ENCODE data around the gene LARP4. TPM values are rescaled to one million over a fixed set of nuclear protein-coding genes. Genes with fewer than 3 reads are reported as not detected.
"Not testable (repeated sequence)": the region's sequence is repeated elsewhere in the genome, so short reads cannot be mapped to it uniquely, and the experiment has no call there.

The LARP4 gene
- total RNA-seq, 2 experiments from 2014 or later, result 44.7 to 44.9 TPM

GRCh38 chr12:50403001-50403440, 2.3 kb downstream of the LARP4 start:
- H3K4me1 Mint-ChIP-seq (ENCODE audit: low read depth), result peaks cover 23% of the 10 kb centered on the region
- H3K27me3 Mint-ChIP-seq (ENCODE audit: low read depth), result no peaks in the 10 kb centered on the region
- CTCF ChIA-PET, result no interaction called here
- intact Hi-C loops (cut with micrococcal nuclease), result loop anchor here (10.0 kb wide), 1 partner anchor 922 kb away; the partner anchor contains the start of gene BIN2
- no peaks in the 10 kb centered on the region for H3K9me3 Mint-ChIP-seq
- H3K4me3 Mint-ChIP-seq, result peak overlapping the region; percentile 99
- peaks cover 16% of the 10 kb centered on the region for H3K36me3 Mint-ChIP-seq (ENCODE audit: low read depth)
- DNase-seq, result no peak
- H3K27ac Mint-ChIP-seq, result no peak overlapping the region

GRCh38 chr12:50404307-50404706, 3.6 kb downstream of the LARP4 start:
- CTCF ChIA-PET, result no interaction called here
- Mint-ChIP-seq H3K27ac (no peak overlapping the region), H3K36me3 (ENCODE audit: low read depth) (peaks cover 20% of the 10 kb centered on the region), H3K27me3 (ENCODE audit: low read depth) (no peaks in the 10 kb centered on the region), H3K9me3 (no peaks in the 10 kb centered on the region), H3K4me1 (ENCODE audit: low read depth) (peaks cover 26% of the 10 kb centered on the region), H3K4me3 (no peak overlapping the region)
- no peak for DNase-seq
- intact Hi-C loops (cut with micrococcal nuclease), result loop anchor here (10.0 kb wide), 1 partner anchor 920 kb away; the partner anchor contains the start of gene BIN2

GRCh38 chr12:50411051-50411660, 10.5 kb downstream of the LARP4 start:
- Mint-ChIP-seq H3K4me3 (no peak overlapping the region), H3K36me3 (ENCODE audit: low read depth) (peaks cover 14% of the 10 kb centered on the region), H3K27me3 (ENCODE audit: low read depth) (no peaks in the 10 kb centered on the region), H3K9me3 (no peaks in the 10 kb centered on the region), H3K4me1 (ENCODE audit: low read depth) (peaks cover 20% of the 10 kb centered on the region), H3K27ac (no peak overlapping the region)
- CTCF ChIA-PET, result interaction anchor here (0.6 to 1.4 kb wide), 4 partner anchors 21 to 64 kb away, joined by 3 to 4 read pairs (median 3); no protein-coding TSS in a partner anchor
- intact Hi-C loops (cut with micrococcal nuclease), result no loop called here
- DNase-seq, result no peak

- CTCF ChIA-PET, result no interaction called here
- no peak overlapping the region for H3K4me3 Mint-ChIP-seq
- H3K4me1 Mint-ChIP-seq (ENCODE audit: low read depth), result peaks cover 37% of the 10 kb centered on the region
- no peak overlapping the region for H3K27ac Mint-ChIP-seq
- intact Hi-C loops (cut with micrococcal nuclease), result no loop called here
- no peak for DNase-seq
- H3K36me3 Mint-ChIP-seq (ENCODE audit: low read depth), result peaks cover 14% of the 10 kb centered on the region
- no peaks in the 10 kb centered on the region for H3K27me3 Mint-ChIP-seq (ENCODE audit: low read depth)
- H3K9me3 Mint-ChIP-seq, result no peaks in the 10 kb centered on the region
Measured at GRCh38 chr12:50415899-50416479, 15.3 kb downstream of the LARP4 start.

GRCh38 chr12:50419112-50419909, 18.6 kb downstream of the LARP4 start:
- H3K27ac Mint-ChIP-seq, result no peak overlapping the region
- H3K9me3 Mint-ChIP-seq, result no peaks in the 10 kb centered on the region
- H3K27me3 Mint-ChIP-seq (ENCODE audit: low read depth), result no peaks in the 10 kb centered on the region
- no peak overlapping the region for H3K4me3 Mint-ChIP-seq
- DNase-seq, result no peak
- peaks cover 12% of the 10 kb centered on the region for H3K36me3 Mint-ChIP-seq (ENCODE audit: low read depth)
- intact Hi-C loops (cut with micrococcal nuclease), result no loop called here
- H3K4me1 Mint-ChIP-seq (ENCODE audit: low read depth), result peaks cover 29% of the 10 kb centered on the region
- CTCF ChIA-PET, result interaction anchor here (0.6 kb wide), 1 partner anchor 59 kb away, joined by 4 read pairs; no protein-coding TSS in a partner anchor

- H3K4me3 Mint-ChIP-seq; H3K27ac Mint-ChIP-seq; DNase-seq; H3K9me3 Mint-ChIP-seq; CTCF ChIA-PET; H3K36me3 Mint-ChIP-seq (ENCODE audit: low read depth); H3K27me3 Mint-ChIP-seq (ENCODE audit: low read depth); intact Hi-C loops (cut with micrococcal nuclease): not testable (repeated sequence)
- peaks cover 26% of the 10 kb centered on the region for H3K4me1 Mint-ChIP-seq (ENCODE audit: low read depth)
Measured at GRCh38 chr12:50422855-50423254, 22.2 kb downstream of the LARP4 start.

GRCh38 chr12:50423342-50423741, 22.7 kb downstream of the LARP4 start:
- CTCF ChIA-PET; H3K4me3 Mint-ChIP-seq; DNase-seq; intact Hi-C loops (cut with micrococcal nuclease); H3K9me3 Mint-ChIP-seq; H3K27me3 Mint-ChIP-seq (ENCODE audit: low read depth); H3K27ac Mint-ChIP-seq; H3K36me3 Mint-ChIP-seq (ENCODE audit: low read depth): not testable (repeated sequence)
- peaks cover 23% of the 10 kb centered on the region for H3K4me1 Mint-ChIP-seq (ENCODE audit: low read depth)

- Mint-ChIP-seq H3K9me3 (no peaks in the 10 kb centered on the region), H3K27me3 (ENCODE audit: low read depth) (no peaks in the 10 kb centered on the region), H3K4me3 (no peak overlapping the region), H3K36me3 (ENCODE audit: low read depth) (peaks cover 11% of the 10 kb centered on the region), H3K27ac (no peak overlapping the region), H3K4me1 (ENCODE audit: low read depth) (peaks cover 3% of the 10 kb centered on the region)
- CTCF ChIA-PET, result interaction anchor here (0.6 kb wide), 2 partner anchors 14 to 161 kb away, joined by 3 to 7 read pairs; no protein-coding TSS in a partner anchor
- DNase-seq, result no peak
- intact Hi-C loops (cut with micrococcal nuclease), result no loop called here
Measured at GRCh38 chr12:50425589-50426258, 25.0 kb downstream of the LARP4 start.

- DNase-seq; H3K9me3 Mint-ChIP-seq; intact Hi-C loops (cut with micrococcal nuclease); H3K27me3 Mint-ChIP-seq (ENCODE audit: low read depth); H3K4me1 Mint-ChIP-seq (ENCODE audit: low read depth); H3K4me3 Mint-ChIP-seq; H3K27ac Mint-ChIP-seq: not testable (repeated sequence)
- peaks cover 32% of the 10 kb centered on the region for H3K36me3 Mint-ChIP-seq (ENCODE audit: low read depth)
- CTCF ChIA-PET, result interaction anchor here (0.6 kb wide), 1 partner anchor 172 kb away, joined by 5 read pairs; no protein-coding TSS in a partner anchor
Measured at GRCh38 chr12:50431656-50432055, 31.0 kb downstream of the LARP4 start.

GRCh38 chr12:50440288-50440687, 39.6 kb downstream of the LARP4 start:
- CTCF ChIA-PET, result no interaction called here
- Mint-ChIP-seq H3K36me3 (ENCODE audit: low read depth) (peaks cover 24% of the 10 kb centered on the region), H3K9me3 (no peaks in the 10 kb centered on the region)

GRCh38 chr12:50441763-50442162, 41.1 kb downstream of the LARP4 start:
- intact Hi-C loops (cut with micrococcal nuclease), result loop anchor here (1.0 to 5.0 kb wide), 2 partner anchors 114 to 219 kb away; no protein-coding TSS in a partner anchor
- Mint-ChIP-seq H3K27ac (peak overlapping the region; percentile 24), H3K4me3 (no peak overlapping the region), H3K36me3 (ENCODE audit: low read depth) (peaks cover 29% of the 10 kb centered on the region), H3K27me3 (ENCODE audit: low read depth) (no peaks in the 10 kb centered on the region), H3K4me1 (ENCODE audit: low read depth) (peaks cover 16% of the 10 kb centered on the region), H3K9me3 (no peaks in the 10 kb centered on the region)
- DNase-seq, result no peak
- CTCF ChIA-PET, result no interaction called here

More at GRCh38 chr12:50440288-50440687, 39.6 kb downstream of the LARP4 start:
- Mint-ChIP-seq H3K27me3 (ENCODE audit: low read depth) (no peaks in the 10 kb centered on the region), H3K4me3 (no peak overlapping the region), H3K4me1 (ENCODE audit: low read depth) (peaks cover 16% of the 10 kb centered on the region), H3K27ac (no peak overlapping the region)
- intact Hi-C loops (cut with micrococcal nuclease), result loop anchor here (5.0 kb wide), 1 partner anchor 218 kb away; no protein-coding TSS in a partner anchor
- DNase-seq, result no peak

All from activated naive CD4-positive, alpha-beta T cell treated with anti-CD3 and anti-CD28 coated beads for 36 hours (primary cell).